ENCODE data around the gene CAPZB.

CAPZB gene

DNA sequence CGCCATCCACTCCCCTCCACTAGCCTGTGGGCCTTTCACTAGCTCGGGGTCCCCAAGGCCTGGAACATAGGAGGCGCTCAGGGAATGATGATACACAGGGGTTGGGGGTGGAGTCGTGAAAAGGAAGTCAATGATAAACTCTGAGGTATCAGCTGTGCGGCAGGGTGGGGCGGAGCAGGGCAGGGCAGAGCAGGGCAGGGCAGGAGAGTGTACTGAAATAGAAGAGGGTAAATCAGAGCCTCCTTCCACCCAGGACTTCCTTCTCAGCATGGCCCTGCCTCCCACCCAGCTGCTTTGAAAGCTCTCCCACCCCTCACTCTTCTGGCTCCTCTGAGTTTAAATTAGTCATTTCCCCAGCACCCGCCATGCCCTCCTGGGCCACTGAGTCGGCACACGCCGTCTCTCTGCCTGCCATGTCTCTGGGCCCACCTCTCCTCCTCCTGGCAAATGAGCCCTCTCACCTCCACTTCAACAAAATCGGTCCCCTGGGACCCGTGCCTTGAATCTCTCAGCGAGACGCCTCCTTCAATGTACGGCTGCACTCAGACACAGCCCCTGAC lies 16.9 kb downstream of the CAPZB start:
- DNase-seq (ENCODE audit: low read depth in 2 of 2) = peak in 1 of 2 donors; percentile 43

DNA sequence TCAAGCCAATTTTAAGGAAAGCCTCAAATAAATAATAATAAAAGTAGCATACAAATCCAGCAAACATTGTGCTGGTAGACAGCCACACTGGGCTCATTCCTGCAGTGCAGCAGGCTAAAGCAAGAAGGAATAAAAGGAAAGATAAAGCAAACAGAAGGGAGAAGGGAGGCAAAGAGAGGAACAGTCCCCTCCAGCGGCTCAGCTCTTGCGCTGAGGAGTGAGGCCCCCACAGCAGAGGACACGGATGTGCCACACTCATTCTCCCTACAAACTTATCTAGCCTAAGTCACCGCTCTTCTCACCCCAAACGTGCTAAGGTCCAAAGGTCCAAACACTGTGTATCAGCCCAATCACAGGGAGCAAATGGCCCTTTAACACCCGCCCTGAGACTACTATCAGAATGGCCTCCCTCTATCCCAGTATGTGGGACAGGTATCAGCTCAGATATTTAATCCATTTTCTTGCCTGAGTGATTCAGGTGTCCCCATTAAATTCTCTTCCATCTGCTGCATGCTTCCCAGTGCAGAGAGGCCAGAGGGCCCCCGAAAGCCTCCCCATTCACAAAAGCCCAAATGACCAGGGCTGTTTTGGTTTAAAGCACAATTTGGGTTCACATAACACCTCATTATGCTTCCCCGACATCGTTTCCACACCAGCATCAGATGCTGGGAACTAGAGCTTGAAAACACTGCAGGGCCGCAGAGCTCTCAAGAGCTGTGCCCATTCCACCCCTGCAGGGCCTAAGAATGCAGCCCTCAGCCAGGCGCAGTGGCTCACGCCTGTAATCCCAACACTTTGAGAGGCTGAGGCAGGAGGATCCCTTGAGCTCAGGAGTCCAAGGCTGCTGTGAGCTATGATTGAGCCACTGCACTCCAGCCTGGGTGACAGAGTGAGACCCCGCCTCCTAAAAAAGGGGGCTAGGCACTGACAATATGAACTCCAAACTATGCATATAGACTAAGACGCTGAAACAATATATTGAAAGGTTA lies 17.8 kb downstream of the CAPZB start:
- DNase-seq (ENCODE audit: low read depth in 2 of 2) = no peak

DNA sequence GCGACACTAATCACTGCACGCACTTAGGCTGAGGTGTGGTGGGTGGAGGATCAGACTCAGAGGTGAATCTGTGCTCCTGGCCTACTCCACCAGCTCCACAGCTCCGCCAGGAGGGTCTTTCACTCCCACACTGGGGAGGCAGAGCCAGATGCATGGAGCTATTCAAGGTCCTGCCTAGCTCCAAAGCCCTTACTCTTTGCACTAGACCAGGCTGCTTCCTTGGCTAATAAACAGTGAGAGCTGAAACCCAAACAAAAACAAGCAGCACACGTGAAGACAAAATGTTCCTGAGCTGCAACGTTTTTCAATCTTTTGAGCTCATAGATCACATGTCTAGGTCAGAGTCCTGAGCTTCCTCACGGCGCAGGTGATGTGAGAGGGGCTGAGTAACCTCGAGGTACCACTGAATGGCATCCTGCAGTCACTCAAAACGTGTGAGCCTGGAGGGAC lies 19.2 kb downstream of the CAPZB start:
- no peak for DNase-seq (ENCODE audit: low read depth in 2 of 2)

DNA sequence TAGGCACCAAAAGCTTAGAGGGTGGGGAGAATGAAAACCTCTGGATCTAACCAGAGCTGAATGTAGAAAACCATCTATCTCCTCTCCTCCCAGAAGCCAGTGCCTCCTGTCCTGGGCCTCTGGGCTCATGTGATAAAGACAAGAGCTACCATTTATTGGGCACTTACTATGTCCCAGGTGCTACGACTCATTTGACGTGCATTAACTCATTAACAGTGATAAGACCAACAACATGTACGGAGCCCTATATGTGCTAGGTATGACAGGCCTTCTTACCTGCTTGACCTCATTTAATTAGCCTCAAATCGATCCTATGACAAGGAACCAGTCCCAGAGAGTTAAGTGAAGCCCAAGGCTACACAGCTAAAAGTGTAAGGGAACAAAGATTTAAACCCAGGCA lies 19.7 kb downstream of the CAPZB start:
- no peak for DNase-seq (ENCODE audit: low read depth in 2 of 2)

DNA sequence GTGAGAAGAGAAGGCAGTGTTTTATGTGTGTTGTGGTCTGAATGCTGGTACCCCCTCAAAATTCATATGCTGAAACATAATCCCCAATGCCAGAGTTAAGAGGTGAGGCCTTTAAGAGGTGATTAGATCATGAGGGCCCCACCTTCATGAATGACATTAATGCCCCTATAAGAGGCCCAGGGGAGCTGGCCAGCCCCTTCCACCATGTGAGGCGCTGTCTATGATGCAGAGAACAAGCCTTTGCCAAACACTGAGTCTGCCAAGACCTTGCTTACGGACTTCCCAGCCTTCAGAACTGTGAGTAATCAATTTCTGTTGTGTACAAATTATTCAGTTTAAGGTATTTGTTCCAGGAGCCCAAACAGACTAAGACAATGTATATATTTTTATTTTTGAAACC lies 20.2 kb downstream of the CAPZB start:
- DNase-seq (ENCODE audit: low read depth in 2 of 2) = no peak

DNA sequence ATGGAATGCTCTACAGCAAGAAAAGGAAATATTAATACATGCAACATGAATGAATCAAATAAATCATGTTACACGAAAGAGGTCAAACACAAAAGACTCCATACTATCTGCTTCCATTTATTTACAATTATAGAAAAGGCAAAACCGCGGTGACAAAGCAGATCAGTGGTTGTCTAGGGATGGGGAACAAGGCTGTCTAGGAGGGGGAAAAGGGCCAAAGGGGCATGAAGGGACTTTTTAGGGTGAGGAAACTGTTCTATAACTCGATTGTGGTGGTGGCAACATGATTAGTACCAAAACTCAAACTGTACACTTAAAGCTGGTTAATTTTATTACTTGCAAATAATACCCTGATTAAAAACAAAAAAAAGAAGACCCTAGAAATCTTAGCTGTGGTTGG lies 20.6 kb downstream of the CAPZB start:
- no peak for DNase-seq (ENCODE audit: low read depth in 2 of 2)

DNA sequence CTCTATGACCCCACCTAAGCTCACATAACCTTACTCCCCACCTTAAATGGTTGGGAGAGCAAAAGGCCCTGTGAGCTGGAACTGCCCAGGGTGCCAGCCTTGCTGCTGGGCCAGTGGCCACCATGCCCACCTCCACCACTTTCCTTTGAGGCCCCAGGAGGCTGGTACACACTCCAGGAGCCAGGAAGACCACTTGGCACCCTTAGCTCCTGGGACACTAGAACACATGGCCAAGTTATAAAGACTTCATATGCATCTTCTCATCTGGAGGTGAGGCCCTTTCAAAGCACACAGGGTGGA lies 21.9 kb downstream of the CAPZB start:
- no peak for DNase-seq (ENCODE audit: low read depth in 2 of 2)

DNA sequence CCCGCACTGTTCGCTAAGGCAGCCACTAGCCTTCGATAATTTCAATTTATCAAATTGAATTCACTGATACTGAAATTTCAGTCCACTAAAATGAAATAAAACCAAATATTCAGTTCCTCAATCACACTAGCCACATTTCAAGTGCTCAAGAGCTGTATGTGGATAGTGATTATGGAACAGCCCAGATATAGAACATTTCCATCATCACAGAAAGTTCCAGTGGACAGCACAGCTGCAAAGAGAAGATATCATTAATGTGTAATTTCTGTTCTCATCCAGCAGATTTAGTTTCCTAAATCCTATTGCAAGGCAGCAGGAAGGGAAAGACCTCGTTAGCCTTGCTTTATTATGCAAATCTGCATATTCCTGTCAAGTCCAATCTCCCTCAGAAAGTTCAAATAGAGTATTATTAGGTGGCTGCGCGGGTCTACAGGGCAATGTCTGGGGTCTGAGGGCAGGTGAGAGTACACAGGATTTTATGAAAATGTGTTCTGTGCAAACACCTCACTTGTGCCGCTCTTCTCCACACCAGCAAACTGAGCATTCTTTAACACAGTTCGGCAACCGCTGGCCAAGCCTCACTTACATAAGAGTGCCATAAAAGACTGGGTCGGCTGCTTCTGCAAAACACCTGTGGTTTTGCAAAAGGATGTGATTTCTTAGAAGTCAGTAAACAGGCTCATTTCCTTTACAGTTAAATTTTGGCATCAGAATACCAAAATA lies 22.4 kb downstream of the CAPZB start:
- no peak for DNase-seq (ENCODE audit: low read depth in 2 of 2)

DNA sequence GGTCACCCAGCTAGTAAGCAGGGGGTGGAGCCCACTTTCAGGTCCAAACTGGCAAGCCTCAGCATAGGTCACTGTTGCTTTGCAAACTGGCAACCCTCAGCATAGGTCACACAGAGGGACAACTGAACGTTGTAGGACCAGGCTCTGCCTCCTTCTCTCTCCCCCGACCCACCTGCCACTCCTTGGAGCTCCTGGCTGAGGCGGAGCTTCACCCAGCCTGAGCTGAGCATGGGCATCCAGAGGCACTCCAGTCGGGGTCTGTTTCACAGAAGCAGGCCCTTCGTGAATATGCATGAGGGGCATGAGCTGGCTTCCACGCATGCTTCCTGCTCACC lies 24.2 kb downstream of the CAPZB start:
- DNase-seq (ENCODE audit: low read depth in 2 of 2) = no peak

DNA sequence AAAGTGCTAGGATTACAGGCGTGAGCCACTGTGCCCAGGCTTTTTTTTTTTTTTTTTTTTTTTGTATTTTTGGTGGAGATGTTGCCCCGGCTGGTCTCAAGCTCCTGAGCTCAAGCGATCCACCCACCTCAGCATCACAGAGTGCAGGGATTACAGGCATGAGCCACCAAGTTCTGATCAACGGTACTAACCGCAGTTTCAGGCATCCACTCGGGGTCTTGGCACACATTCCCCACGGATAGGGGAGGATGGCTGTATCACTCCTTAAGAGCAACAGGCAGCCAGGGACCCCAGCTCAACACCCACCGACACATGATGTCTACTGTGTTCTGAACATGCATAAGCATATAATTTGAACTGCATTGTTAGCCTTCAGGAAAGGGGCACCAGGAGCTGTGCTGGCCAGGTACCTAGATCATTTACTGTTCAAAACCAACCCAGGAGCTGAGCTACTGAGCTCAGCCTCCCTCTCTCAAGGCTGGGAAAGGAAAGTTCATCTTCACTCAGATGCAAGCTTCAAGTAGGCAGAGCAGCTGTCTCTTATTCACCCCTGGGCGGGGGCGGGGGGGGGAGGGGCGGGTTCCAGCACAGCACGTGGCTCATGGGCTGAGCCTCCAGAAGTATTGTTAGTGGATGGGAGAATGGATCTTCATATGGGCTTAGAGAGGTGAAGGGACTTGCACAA lies 24.7 kb downstream of the CAPZB start:
- no peak for DNase-seq (ENCODE audit: low read depth in 2 of 2)

DNA sequence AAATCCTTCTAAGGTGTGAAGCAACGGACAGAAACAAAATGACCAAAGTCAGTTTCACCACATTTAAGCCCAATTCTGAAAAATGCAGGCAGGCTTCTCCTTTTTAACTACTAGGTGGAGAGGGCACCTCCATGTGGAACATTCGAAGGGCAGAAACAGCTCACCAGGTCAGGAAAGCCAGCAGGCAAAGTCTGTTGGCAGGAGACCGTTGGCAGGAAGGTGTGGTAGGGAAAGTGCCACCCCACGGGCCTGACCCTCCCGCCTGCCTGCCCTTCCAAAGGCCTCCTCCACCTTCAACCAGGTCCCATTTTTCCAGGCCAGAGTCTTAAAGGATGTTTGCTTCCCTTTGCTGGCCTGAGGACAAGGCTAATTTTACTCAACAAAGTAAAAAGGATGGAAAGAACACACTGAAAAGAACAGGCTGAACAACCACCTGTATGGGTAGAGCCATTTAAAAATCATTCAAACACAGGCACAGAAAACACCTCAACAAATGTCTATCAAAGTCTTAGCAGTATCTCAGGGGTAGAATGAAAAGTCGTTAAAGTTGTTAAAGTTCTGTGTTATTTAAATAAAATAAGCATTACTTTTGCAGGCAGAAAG lies 26.4 kb downstream of the CAPZB start:
- no peak for DNase-seq (ENCODE audit: low read depth in 2 of 2)

DNA sequence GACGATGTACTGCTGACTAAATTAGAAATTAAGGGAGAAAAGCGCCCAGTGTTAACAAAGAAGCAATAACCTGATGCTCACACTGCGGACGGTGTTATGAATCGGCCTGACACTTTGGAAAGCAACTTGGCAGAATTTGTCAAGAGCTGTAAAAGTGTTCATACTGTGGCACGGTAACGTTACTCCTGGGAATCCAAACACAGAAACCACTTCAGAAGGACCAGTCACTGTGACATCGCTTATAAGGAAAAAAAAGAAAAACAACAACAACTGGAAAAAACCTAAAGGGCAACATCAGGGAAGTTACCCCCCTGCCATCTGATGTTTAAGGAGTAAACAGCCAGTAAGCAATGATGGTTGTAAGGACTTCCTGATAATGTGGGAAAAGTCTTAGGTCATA lies 27.7 kb downstream of the CAPZB start:
- no peak for DNase-seq (ENCODE audit: low read depth in 2 of 2)

DNA sequence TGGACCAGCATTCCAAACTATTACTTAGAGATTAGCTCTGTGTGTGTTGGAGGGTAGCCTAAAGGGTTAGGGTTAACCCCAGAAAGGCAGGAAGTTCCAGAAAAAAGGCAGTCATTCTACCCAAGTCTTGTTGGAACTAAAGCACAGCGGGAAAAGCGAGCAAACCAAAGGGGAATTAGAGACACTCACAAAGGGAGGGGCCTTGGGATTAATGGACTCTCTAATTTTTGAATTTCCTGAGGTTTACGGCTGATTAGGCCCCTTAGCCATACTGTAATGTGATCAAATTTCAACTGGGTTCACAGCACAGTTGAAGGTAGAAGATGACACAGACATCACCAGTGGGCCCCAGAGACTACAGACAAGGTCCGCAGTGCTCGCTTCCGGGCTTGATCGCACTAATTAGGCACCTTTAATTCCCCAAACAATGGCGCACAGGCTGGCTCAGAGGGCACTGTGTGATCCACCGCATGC lies 28.3 kb downstream of the CAPZB start:
- no peak for DNase-seq (ENCODE audit: low read depth in 2 of 2)

DNA sequence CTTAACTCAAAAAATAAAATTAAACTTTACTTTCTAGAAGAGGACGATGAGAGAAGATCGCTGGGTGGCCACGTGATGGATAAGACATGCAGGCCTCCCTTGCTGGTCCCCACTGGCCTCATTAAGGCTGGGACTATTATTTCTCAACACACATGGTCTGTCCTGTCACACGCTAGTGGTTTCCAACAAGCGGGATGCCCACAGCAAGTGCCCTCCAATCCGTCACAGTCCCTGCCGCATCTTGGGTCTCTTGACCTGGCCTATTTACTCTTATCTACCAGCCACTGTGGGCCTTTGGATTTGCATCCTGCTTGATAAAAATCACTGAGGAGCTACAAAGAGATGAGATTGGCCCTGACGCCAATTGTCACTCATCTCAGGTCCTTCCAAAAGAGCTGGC lies 30.0 kb downstream of the CAPZB start:
- no peak for DNase-seq (ENCODE audit: low read depth in 2 of 2)

DNA sequence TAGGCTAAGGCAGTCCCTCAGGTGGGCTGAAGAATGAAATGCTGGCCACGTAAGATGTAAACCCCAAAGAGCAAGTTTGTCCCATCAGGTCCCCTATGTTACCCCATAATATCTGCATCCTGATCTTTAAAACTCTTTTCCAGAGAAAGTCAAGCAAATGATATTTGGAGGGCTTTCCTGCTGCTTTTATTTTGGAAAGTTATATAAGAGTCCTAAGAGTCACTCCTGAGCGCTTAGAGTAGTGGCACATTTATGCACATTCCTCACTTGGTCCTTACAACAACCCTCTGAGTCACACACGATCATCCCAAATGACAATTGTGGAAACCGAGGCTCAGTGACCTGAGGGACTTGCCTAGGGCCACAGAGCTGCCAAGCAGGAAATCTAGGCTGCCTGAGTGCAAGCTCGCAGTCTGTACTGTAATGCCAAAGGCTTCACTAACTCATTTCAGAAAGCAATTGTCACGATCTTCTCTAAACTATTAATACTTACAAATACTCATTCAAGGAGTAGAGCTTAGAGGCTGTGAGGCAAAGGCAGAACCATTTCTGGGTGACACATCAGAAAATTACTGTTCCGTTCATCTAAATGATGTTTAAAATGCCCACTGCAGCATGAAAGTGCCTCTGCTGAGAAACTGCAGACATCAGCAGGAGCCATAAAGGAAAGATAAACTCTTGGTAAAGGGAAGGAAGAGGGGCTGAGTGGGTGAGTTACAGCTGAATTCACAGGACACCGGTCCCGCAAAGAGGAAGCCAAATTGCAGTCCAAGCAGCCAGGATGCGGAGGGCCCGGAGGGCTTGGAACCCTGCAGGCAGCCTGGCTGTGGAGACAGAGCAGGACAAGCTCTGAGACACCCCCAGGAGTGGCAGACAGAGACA lies 30.8 kb downstream of the CAPZB start:
- DNase-seq (ENCODE audit: low read depth in 2 of 2) = no peak

DNA sequence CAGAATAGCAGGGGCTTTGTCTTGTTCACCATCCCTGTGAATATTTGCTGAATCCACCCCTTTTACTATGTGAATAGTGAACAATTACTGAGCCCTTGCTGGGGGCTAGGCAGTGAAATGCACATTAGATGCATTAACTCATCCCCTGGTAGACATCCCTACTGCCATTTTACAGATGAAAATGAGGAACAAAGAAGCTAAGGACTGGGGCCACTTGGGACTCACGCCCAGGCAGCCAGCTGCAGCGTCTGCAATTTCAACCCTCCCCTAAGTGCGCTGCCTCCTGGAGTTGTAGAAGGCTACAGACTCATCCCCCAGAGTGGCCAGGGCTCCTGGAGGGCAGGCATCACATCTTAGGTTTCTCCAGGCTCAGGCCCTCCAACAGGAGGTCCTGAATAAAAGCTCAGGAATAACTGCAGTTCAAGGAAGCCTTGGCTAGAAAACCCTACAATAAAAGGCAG lies 31.6 kb downstream of the CAPZB start:
- no peak for DNase-seq (ENCODE audit: low read depth in 2 of 2)

DNA sequence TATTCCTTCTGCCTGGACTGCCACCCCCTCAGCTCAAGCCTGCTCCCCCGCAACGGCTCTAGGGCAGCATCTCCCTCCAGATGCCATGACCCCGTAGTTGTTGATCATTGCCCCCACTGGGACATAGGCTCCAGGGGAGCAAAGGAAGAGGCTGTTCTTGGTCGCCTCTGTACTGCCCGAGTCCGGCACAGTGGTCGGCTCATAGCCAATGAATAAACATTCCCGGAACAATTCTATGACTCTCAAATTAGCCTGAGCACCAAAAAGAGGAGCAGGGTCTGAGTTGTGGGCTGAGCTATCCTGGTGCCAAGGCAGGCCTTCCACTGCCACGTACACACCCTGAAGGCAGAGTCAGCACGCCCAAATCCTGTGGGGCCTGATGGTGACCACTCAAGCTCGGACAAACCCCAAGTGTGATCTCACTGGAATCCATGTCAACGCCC lies 33.1 kb downstream of the CAPZB start:
- no peak for DNase-seq (ENCODE audit: low read depth in 2 of 2)

DNA sequence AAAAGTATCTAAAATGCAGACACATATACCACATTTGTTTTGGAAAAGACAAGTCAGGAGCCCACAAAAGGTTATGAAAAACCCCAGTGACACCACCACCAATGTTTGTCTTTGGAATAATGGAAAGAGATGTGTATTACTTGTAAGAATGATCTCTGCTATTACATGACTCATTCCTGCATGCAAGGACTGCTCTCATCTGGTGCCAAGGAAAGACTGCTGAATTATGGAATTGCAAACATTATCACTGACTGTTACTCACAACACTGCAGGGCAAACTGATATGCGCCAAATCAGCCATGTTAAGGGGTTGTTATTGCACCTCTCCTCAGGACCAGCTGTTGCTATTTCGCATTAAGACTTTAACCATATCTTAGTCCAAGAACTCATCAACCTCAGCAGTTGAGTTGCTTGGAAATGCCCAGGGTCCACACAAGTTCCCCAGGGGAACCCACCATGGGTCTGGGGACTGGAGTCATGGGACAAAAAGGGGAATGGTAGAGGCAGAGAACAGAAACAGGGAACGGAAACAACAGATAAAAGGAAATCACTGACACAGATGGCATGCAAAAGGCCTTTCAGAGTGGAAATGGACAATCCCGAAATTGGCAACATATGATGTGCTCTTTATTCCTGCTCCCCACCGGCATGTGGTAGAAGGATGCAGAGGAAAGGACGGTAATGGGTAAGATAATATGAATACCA lies 34.4 kb downstream of the CAPZB start:
- DNase-seq (ENCODE audit: low read depth in 2 of 2) = no peak

DNA sequence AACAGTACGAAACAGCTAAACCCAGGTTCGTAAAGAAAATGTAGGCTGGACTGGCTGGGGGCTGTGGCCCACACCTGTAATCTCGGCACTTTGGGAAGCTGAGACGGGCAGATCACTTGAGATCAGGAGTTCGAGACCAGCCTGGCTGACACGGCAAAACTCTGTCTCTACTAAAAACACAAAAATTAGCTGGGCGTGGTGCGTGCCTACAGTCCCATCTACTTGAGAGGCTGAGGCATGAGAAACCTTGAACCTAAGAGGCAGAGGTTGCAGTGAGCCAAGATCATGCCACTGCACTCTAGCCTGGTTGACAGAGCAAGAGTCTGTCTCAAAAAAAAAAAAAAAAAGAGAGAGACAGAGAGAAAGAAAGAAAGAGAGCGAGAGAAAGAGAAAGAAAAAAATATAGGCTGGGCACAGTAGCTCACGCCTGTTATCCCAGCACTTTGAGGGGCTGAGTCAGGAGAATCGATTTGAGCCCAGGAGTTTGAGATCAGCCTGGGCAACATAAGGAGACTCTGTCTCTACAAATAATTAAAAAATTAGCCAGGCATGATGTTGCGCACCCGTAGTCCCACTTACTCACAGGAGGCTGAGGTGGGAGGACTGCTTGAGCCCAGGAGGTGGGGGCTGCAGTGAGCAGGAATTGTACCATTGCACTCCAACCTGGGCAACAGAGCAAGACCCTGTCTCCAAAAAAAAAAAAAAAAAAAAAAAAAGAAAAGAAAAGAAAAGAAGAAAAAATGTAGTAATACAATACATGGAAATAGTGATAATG lies 35.7 kb downstream of the CAPZB start:
- no peak for DNase-seq (ENCODE audit: low read depth in 2 of 2)
